HFFc6 (cell line): ENCODE measurements around the gene SUDS3. TPM values are rescaled to one million over a fixed set of nuclear protein-coding genes. Genes with fewer than 3 reads are reported as not detected.

Source experiments
- total RNA-seq, 6 experiments: library from RNA; stranded (reverse); fragmentation: NEBNext Ultra II Directional; extraction: Animal tissue kit (Norgen Biotek cat#: 25700); gene quantifications; 2 replicates in 1 of 6; 3 replicates in 5 of 6; pipeline ENCODE4 v1.2.3, GENCODE V29; 2021

Gene SUDS3
- total RNA-seq, 6 experiments from 2014 or later: 20.5 to 23.4 (median 22.8) TPM

Other genes with a start within 250 kb of the SUDS3 start
- gene PEBP1, start 240.4 kb upstream of the SUDS3 start, total RNA-seq: 100 to 1,000 TPM; 178 to 263 (median 196) TPM
- gene TAOK3, start 3.6 kb upstream of the SUDS3 start, total RNA-seq: 10 to 100 TPM; 26.0 to 30.7 (median 28.0) TPM